DMS153 (cell line): ENCODE results near the gene SLC39A11.
"Not testable (repeated sequence)": the region's sequence is repeated elsewhere in the genome, so short reads cannot be mapped to it uniquely, and the experiment has no call there.

ENCODE experiments used
- DNase-seq: peaks from one replicate; lab custom pipeline; 2025; lab: John Stamatoyannopoulos, UW

The SLC39A11 gene

GRCh38 chr17:72782985-72783701 lies 309.3 kb downstream of the SLC39A11 start:
- no peak for DNase-seq

DNA sequence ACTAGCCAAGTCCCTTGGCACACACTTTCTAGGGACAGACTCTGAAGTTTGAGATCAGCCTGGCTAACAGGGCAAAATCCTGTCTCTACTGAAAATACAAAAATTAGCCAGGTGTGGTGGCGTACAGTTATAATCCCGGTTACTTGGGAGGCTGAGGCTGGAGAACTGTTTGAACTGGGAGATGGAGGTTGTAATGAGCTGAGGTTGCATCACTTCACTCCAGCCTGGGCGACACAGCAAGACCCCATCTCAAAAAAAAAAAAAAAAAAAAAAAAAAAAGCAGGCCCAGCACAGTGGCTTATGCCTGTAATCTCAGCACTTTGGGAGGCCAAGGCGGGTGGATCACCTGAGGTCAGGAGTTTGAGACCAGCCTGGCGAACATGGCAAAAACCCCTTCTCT lies 310.1 kb downstream of the SLC39A11 start:
- DNase-seq: not testable (repeated sequence)

DNA sequence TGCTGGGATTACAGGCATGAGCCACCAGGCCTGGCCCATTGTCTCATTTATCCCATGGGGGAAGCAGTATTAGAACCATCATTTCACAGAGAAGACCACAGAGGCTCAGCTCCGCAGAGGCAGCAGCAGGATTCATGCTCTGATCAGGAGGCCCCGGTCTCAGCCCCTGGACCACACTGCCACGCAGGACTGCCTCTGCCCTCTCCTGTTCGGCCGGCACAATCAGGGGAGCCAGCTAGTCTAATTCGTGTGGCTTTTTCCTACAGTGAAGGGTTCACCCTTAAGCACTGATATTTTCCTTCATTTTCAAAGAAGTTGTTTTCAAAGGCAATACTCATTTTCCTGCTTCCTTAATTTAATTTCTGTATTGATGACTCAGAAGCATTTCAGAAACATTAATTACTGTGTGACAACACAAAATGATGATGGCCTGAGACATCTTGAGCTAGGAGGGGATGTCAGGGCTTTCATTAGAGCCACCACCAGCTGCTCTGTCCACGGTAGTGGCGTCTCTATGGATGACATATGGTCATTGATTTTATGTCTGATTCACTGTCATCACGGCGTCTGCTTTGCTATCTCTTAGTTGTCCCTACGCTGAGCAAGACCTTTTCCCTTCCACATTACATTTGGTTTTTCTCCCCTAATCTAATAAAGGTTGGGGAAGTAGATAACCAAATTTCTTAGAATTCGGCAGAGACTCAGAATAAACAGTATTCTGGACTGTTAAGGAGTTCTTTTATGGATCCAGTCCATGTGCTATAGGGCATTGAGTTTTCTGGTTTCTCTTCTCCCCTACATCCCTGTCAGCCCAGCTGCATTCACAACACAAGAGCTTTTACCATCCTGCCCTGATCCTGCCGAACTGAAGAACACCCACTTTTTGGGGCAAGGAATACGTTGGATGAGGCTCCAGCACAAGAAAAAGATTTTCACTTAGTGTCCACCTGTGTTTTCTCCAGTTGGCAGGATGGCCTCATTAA lies 314.0 kb downstream of the SLC39A11 start:
- no peak for DNase-seq

DNA sequence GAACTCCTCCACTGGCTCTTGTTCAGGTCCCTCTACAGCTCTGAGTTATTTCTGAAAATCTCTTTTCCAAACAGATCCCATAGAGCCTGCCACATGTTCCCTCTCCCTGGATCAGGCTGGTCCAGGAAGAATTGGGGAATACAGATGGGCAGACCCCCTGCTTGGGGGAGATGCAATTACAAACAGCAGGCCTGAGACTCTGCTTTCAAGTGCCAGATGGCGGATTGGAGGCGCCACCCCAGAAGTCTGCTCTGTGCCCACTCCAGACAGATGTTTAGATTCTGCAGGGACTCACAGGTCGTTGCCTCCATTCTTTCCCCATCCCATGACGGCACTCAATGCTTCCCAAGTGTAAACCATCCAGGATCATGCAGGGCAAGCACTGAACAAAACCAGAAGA lies 316.6 kb downstream of the SLC39A11 start:
- DNase-seq: no peak

- DNase-seq: no peak
Measured at GRCh38 chr17:72775237-72775636, 317.3 kb downstream of the SLC39A11 start.

DNA sequence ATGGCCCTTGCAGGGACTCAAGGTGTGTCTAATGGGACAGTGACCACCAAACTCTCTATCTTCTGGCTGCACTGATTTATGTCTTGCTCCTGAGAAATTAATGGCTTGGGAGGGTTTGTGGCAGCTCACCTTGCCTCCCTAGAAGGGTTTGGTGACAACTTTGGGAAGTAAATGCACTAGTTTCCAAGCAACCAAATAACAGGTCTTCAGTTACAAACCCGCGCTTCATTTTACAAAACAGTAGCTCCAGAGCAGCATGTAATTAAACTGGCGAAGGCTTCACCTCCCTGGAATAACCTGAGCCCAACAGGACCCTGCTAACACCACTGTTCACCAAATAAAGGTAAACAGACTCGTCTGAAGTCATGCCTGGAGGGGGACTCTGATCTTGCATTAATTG lies 318.3 kb downstream of the SLC39A11 start:
- no peak for DNase-seq

GRCh38 chr17:72773225-72773624 lies 319.3 kb downstream of the SLC39A11 start:
- not testable (repeated sequence) for DNase-seq

- no peak for DNase-seq
Measured at GRCh38 chr17:72772331-72772821, 320.1 kb downstream of the SLC39A11 start.

DNA sequence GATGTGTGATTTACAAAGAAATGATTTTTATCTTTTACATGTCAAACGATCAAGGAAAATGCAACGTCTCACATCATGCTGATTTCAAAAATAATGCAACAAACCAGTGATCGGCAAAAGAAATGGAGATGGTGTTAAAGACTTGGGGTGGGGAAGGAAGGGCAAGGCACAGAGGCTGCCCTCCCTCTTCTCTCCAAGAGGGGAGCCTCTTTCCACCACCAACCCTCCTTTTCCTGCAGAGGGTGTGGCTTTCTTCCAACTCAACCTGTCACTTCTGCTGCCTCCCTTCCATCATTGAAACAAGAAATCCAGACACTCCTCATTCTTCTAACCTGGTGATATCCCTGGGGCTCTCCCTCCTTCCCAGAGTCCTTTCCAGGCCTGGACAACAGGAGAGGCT lies 320.8 kb downstream of the SLC39A11 start:
- DNase-seq: no peak

DNA sequence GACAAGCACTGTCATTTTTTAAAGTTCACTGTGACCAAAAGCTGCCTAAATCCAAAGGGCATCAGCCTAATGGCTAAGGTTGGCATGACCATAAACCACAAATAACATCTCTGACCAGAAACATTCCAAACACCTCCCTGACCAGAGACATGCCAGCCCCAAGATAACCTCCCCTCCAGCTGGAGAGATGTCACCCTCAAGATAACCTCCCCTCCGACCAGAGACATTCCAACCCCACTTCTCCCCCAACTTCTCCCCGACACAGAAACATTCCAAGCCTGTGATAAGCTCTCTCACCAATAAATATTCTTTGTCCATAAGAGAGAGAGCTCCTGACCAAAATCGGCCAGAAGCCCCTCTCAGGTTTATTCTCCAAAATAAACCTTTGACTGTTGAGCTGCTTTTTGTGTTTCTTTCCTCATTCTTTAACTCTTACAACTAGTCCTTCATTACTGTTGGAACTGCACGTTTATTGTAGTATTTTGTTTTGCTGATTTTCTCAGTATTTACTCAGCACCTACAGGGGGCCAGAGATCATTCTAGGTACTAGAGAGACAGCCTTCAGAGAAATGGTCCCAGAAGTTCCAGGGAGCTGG lies 325.6 kb downstream of the SLC39A11 start:
- DNase-seq: no peak

- no peak for DNase-seq
Measured at GRCh38 chr17:72765368-72766153, 326.9 kb downstream of the SLC39A11 start.

- DNase-seq: no peak
Measured at GRCh38 chr17:72764632-72765041, 327.9 kb downstream of the SLC39A11 start.

- DNase-seq: no peak
Measured at GRCh38 chr17:72763981-72764380, 328.5 kb downstream of the SLC39A11 start.

DNA sequence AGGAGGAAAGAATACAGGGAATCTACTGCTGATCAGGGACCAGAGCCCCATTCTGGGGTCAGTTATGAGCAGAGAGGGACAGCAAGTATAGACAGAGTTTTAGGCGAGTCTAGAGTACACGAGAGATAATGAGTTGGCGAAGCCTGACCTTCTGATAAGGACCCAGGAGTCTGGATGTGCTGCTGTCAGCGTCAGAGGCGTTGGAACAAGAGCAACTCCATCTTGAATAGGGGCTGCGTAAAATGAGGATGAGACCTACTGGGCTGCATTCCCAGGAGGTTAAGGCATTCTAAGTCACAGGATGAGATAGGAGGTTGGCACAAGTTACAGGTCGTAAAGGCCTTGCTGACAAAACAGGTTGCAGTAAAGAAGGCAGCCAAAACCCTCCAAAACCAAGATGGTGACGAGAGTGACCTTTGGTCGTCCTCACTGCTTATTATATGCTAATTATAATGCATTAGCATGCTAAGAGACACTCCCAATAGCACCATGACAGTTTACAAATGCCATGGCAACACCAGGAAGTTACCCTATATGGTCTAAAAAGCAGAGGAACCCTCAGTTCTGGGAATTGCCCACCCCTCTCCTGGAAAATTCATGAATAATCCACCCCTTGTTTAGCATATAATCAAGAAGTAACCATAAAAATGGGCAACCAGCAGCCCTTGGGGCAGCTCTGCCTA lies 330.5 kb downstream of the SLC39A11 start:
- DNase-seq: not testable (repeated sequence)

- DNase-seq: no peak
Measured at GRCh38 chr17:72761431-72761830, 331.1 kb downstream of the SLC39A11 start.

- DNase-seq: no peak
Measured at GRCh38 chr17:72760368-72760767, 332.1 kb downstream of the SLC39A11 start.

DNA sequence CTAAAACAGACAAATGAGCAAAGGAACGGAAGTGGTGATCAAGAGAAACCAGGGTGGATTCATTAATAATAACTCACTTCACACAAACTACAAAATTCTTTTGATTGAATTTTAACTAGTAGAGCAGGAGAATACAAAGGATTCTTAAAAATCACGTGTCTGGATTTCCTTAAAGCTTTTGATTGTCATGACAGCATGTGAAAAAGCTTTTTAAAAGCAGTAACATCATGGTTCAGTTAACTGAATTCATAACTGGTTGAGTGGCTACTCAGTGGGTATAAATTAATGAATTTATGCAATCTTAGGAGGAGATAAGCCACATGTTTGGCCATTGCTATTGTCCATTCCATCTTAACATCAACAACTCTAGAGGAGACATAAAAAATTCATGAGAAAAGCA lies 333.2 kb downstream of the SLC39A11 start:
- no peak for DNase-seq

GRCh38 chr17:72756256-72756655 lies 336.2 kb downstream of the SLC39A11 start:
- no peak for DNase-seq

- DNase-seq: no peak
Measured at GRCh38 chr17:72754513-72754912, 338.0 kb downstream of the SLC39A11 start.

- DNase-seq: no peak
Measured at GRCh38 chr17:72751746-72752145, 340.7 kb downstream of the SLC39A11 start.

GRCh38 chr17:72749119-72749572 lies 343.3 kb downstream of the SLC39A11 start:
- no peak for DNase-seq
